T-helper 2 cell treated with Interferon-gamma antibody and Interleukin-4, amounts not matched to agents 5 μg/mL and 100 μg/mL, for 36 hours (primary cell): ENCODE results near the gene ARL9.
"Not testable (repeated sequence)": the region's sequence is repeated elsewhere in the genome, so short reads cannot be mapped to it uniquely, and the experiment has no call there.

Experiments used
- DNase-seq: peaks from one replicate; pipeline ENCODE4 v3.0.0; 2021; ENCODE audit warnings: low spot score
- H3K27ac Mint-ChIP-seq: one replicate; pipeline ENCODE4 v1.8.0; 2021; ENCODE audit warnings: mild to moderate bottlenecking, mixed read lengths
- H3K27me3 Mint-ChIP-seq: one replicate; pipeline ENCODE4 v1.8.0; 2021; ENCODE audit warnings: low read depth, mixed read lengths
- H3K36me3 Mint-ChIP-seq: one replicate; pipeline ENCODE4 v1.8.0; 2021; ENCODE audit warnings: low read depth, mixed read lengths
- H3K4me1 Mint-ChIP-seq: one replicate; pipeline ENCODE4 v1.8.0; 2021; ENCODE audit warnings: low read depth, mixed read lengths
- H3K4me3 Mint-ChIP-seq: one replicate; pipeline ENCODE4 v1.8.0; 2022; ENCODE audit warnings: mild to moderate bottlenecking, moderate library complexity, mixed read lengths
- H3K9me3 Mint-ChIP-seq: one replicate; pipeline ENCODE4 v1.8.0; 2021; ENCODE audit warnings: mixed read lengths

The ARL9 gene, protein sequence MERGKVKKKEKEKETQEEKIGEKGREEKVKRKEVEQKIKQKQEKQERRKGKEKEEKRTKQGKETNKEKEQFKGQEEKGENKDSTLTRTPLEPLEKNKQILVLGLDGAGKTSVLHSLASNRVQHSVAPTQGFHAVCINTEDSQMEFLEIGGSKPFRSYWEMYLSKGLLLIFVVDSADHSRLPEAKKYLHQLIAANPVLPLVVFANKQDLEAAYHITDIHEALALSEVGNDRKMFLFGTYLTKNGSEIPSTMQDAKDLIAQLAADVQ

DNA sequence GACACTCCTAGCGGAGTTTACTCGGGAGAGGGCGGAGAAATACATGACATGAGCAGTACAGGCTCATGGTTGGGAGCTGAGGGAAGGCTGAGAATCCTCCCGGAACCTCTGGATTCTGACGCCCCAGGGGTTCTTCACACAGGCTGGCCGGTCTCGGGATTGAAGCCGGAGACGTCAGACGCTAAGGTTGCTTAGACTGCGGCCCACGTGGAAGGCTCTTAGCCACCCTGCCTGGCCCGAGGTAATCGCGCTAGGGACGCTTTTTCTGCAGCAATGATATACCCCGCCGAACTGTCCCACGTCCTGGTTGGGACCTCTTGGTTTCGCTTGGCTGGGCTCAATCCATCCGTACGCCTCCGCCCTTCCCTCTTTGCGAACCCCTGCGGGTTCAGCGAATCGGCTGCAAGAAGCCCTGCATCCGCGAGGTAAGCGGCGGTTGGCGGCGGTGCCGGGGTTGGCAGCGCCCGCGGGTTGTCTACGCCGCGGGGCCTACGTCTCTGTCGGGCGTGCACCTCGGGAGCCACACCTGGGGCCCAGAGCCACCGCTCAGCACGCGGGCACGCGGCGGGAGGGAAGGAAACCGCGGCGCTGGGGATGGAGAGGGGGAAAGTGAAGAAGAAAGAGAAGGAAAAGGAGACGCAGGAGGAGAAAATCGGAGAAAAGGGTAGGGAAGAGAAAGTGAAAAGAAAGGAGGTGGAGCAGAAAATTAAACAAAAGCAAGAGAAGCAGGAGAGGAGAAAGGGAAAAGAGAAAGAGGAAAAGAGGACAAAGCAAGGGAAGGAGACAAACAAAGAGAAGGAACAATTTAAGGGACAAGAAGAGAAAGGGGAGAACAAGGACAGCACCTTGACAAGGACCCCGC lies at the start of gene ARL9:
Gene ARL9 (plus strand): TSS at position 523 of the 862 bp plus-strand sequence. CDS start 72 bp downstream, at position 595.
- H3K36me3 Mint-ChIP-seq, result peaks cover 19% of the 10 kb centered on the region
- peak within 1 kb of the TSS; percentile 82 for H3K4me3 Mint-ChIP-seq
- H3K9me3 Mint-ChIP-seq, result no peaks in the 10 kb centered on the region
- peaks cover 19% of the 10 kb centered on the region for H3K4me1 Mint-ChIP-seq
- H3K27ac Mint-ChIP-seq, result peak within 1 kb of the TSS; percentile 24
- H3K27me3 Mint-ChIP-seq, result peaks cover 12% of the 10 kb centered on the region
- DNase-seq, result peak; percentile 33

GRCh38 chr4:56460085-56460484 lies 45.5 kb upstream of the ARL9 start:
- Mint-ChIP-seq H3K27ac (no peak overlapping the region), H3K36me3 (peaks cover 56% of the 10 kb centered on the region), H3K4me1 (peaks cover 13% of the 10 kb centered on the region)

DNA sequence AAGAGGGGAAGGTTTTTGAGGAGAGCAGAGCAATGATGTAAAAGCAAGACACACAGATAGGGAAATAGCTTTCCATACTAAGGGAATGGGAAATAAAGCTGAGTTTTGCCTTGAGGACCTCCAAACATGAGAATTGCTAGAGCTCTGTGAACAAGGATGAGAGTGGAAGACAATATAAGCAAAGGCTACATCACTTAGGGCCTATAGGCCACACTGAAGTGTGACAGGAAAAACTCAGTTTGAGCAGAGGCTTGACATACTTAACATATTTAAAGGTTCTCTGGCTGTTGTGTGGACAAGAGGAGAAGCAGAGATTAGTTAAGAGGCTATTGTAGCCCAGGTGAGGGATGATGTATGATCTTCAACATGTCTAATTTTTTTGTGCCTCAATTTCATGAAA lies 43.4 kb upstream of the ARL9 start:
- DNase-seq, result no peak
- Mint-ChIP-seq H3K4me3 (no peak overlapping the region), H3K27me3 (no peaks in the 10 kb centered on the region), H3K27ac (no peak overlapping the region), H3K4me1 (peaks cover 28% of the 10 kb centered on the region), H3K36me3 (peaks cover 47% of the 10 kb centered on the region), H3K9me3 (no peaks in the 10 kb centered on the region)

More at GRCh38 chr4:56460085-56460484, 45.5 kb upstream of the ARL9 start:
- no peak for DNase-seq
- H3K27me3 Mint-ChIP-seq, result no peaks in the 10 kb centered on the region
- H3K4me3 Mint-ChIP-seq, result no peak overlapping the region
- no peaks in the 10 kb centered on the region for H3K9me3 Mint-ChIP-seq

GRCh38 chr4:56463711-56464110 lies 41.9 kb upstream of the ARL9 start:
- no peaks in the 10 kb centered on the region for H3K27me3 Mint-ChIP-seq
- peaks cover 54% of the 10 kb centered on the region for H3K36me3 Mint-ChIP-seq
- DNase-seq, result no peak
- H3K4me3 Mint-ChIP-seq, result no peak overlapping the region
- H3K4me1 Mint-ChIP-seq, result peaks cover 36% of the 10 kb centered on the region
- H3K27ac Mint-ChIP-seq, result no peak overlapping the region
- H3K9me3 Mint-ChIP-seq, result no peaks in the 10 kb centered on the region

GRCh38 chr4:56464581-56464980 lies 41.0 kb upstream of the ARL9 start:
- DNase-seq, result no peak
- H3K9me3 Mint-ChIP-seq, result no peaks in the 10 kb centered on the region
- H3K27ac Mint-ChIP-seq, result no peak overlapping the region
- H3K36me3 Mint-ChIP-seq, result peaks cover 53% of the 10 kb centered on the region
- no peaks in the 10 kb centered on the region for H3K27me3 Mint-ChIP-seq
- no peak overlapping the region for H3K4me3 Mint-ChIP-seq
- peaks cover 43% of the 10 kb centered on the region for H3K4me1 Mint-ChIP-seq

DNA sequence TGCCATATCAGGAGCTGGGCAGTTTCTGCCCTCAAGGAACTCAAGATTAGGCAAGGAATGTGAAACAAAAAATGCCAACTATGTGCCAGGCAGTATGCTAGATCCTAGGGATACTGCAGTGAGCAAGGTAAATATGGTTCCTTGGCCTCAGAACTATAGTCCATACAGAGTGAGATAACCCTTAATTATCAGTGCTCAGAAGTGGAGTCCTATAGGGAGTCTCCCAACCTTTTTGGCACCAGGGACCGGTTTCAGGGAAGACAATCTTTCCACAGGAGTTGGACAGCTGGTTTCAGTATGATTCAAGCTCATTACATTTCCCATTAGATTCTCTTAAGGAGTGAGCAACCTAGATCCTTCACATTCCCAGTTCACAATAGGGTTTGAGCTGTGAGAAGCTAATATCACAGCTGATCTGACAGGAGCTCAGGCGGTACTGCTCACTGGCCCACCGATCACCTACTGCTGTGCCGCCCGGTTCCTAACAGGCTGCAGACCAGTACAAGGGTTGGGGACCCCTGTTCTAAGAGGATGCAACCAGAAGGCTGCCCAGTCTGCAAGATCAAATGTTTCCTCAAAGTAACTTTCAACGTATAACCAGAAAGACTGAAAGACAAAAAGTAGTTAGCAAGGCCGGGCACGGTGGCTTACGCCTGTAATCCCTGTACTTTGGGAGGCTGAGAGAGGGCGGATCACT lies 39.8 kb upstream of the ARL9 start:
- peak overlapping the region; percentile 100 for H3K4me3 Mint-ChIP-seq
- H3K4me1 Mint-ChIP-seq, result peaks cover 48% of the 10 kb centered on the region

DNA sequence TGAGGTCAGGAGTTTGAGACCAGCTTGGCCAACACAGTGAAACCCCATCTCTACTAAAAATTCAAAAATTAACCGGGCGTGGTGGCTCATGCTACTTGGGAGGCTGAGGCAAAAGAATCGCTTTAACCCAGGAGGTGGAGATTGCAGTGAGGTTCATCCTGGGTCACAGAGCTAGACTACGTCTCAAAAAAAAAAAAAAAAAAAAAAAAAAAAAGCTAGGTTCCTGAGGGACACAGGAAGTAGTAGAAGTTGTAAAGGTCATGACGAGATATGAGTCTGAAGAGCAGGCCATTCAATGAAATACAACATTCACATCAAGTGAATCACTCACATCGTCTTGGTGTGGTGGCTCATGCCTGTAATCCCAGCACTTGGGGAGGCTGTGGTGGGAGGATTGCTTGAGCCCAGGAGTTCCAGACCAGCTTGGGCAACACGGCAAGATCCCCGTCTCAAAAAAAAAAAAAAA lies 39.3 kb upstream of the ARL9 start:
- H3K9me3 Mint-ChIP-seq, H3K27me3 Mint-ChIP-seq: not testable (repeated sequence)
- Mint-ChIP-seq H3K4me1 (peaks cover 48% of the 10 kb centered on the region), H3K4me3 (peak overlapping the region; percentile 100), H3K27ac (peak overlapping the region; percentile 98), H3K36me3 (peaks cover 51% of the 10 kb centered on the region)
- DNase-seq, result peak; percentile 32

More for the DNA sequence above, 39.8 kb upstream of the ARL9 start:
- no peak for DNase-seq
- H3K36me3 Mint-ChIP-seq, result peaks cover 50% of the 10 kb centered on the region
- peak overlapping the region; percentile 98 for H3K27ac Mint-ChIP-seq
- H3K27me3 Mint-ChIP-seq, result no peaks in the 10 kb centered on the region
- no peaks in the 10 kb centered on the region for H3K9me3 Mint-ChIP-seq

DNA sequence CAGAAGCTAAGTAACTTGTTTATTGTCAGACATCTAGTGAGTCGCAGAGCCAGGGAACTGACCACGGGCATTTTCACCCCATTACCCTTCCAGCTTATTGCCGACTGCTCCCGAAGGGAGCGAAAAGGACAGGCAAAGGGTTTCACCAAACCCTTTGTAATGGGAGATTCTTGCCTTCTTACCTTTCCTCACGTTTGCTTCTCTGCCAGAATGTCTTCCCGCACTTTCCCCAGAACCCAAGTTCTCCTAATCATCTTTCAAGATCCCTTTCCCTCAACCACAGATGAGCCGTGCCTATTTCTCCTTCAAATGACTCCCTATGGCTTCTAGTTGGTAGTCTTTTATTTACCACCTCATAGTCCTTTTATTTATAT lies 38.7 kb upstream of the ARL9 start:
- DNase-seq, result no peak
- Mint-ChIP-seq H3K4me1 (peaks cover 50% of the 10 kb centered on the region), H3K27ac (peak overlapping the region; percentile 98), H3K27me3 (no peaks in the 10 kb centered on the region), H3K36me3 (peaks cover 54% of the 10 kb centered on the region), H3K9me3 (no peaks in the 10 kb centered on the region), H3K4me3 (peak overlapping the region; percentile 100)

DNA sequence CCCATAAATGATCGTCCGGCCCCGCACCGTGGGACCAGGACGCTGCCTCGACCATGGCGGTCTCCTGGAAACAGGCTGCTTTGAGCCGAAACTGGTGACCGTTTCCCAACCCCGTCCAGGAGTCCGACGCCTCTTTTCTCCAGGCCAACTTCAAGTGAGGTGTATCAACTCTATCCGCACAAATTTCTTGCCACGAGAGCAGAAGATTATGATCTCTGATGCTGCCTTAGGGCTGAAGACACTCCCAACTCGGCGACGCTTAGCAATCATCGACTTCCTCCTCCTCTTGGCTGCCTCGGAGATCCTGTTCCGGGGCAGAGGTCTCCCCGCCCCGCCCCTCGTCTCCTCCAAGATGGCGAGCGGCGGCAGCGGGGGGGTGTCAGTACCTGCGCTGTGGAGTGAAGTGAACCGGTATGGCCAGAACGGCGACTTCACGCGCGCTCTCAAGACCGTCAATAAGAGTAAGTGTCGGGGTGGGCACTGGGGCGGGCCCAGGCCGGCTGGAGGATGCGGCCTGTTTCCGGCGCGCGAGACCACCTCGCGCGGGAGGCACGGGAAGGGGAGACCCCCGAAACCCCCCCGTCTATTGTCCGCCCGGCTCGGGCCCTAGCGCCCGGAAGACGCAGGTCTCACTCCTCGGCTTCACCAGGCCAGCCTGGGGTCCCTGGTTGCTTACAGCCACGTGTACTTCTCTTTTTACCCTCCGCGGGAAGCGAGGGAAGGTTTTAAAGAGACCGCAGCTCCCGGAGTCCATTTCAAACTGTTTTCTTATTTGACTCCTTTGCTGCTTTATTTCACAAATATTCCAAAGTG lies 38.1 kb upstream of the ARL9 start, which contains the start of gene SRP72:
Gene SRP72 (plus strand): TSS at position 334 of the 813 bp plus-strand sequence. CDS start 19 bp downstream, at position 353.
- Mint-ChIP-seq H3K27ac (peak within 1 kb of the TSS; percentile 98), H3K9me3 (no peaks in the 10 kb centered on the region), H3K27me3 (no peaks in the 10 kb centered on the region), H3K36me3 (peaks cover 51% of the 10 kb centered on the region), H3K4me1 (peaks cover 45% of the 10 kb centered on the region), H3K4me3 (peak within 1 kb of the TSS; percentile 100)
- peak; percentile 88 for DNase-seq

DNA sequence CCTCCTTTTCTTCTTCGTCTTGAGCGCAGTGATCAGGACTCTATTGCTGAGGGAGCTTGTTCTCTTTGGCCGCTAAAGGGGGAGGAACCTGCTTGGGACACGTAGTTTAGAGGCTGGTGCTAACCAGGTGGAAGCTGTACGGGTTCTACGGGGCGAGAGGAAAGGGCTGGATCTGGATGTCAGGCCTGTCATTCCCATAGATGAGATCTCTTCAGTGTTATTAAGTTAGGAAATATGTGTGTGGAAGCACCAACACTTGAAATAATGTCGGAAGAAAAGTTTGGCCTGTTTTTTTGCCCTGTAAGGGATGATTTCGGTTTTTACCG lies 37.5 kb upstream of the ARL9 start:
- Mint-ChIP-seq H3K27ac (peak overlapping the region; percentile 98), H3K4me1 (peaks cover 45% of the 10 kb centered on the region), H3K27me3 (no peaks in the 10 kb centered on the region), H3K36me3 (peaks cover 54% of the 10 kb centered on the region), H3K4me3 (peak overlapping the region; percentile 100), H3K9me3 (no peaks in the 10 kb centered on the region)
- DNase-seq, result peak; percentile 36

DNA sequence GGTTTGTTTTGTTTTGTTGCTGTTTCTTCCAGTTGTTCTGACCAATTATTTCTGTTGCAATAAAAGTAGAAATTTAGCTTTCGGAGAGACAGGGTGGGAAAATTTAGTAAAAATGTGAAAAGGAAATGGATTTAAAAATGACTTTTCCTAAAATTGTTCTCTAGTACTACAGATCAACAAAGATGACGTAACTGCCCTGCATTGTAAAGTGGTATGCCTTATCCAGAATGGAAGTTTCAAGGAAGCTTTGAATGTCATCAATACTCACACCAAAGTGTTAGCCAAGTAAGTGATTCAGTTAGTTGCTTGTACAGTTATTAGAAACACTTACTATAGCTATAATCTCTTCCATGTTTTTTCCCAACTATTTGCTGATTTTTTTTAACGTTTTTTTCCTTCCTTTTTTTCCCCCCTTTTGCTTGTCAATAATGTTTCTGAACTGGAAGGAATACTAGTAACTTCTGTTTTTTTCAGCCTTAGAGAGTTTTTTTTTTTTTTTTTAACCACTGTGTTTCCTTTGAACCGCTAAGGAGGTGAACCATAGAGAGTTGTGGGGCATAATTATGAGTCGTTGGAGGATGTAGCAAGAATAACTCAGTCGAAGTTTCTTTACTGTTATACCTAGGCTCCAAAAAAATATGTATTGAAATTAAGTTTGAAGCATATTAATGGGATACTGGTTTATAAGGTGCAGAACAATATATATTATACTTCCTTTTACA lies 35.9 kb upstream of the ARL9 start:
- Mint-ChIP-seq H3K4me1 (peaks cover 41% of the 10 kb centered on the region), H3K27ac (peak overlapping the region; percentile 83), H3K27me3 (no peaks in the 10 kb centered on the region), H3K4me3 (peak overlapping the region; percentile 100), H3K36me3 (peaks cover 59% of the 10 kb centered on the region), H3K9me3 (no peaks in the 10 kb centered on the region)
- DNase-seq, result no peak

DNA sequence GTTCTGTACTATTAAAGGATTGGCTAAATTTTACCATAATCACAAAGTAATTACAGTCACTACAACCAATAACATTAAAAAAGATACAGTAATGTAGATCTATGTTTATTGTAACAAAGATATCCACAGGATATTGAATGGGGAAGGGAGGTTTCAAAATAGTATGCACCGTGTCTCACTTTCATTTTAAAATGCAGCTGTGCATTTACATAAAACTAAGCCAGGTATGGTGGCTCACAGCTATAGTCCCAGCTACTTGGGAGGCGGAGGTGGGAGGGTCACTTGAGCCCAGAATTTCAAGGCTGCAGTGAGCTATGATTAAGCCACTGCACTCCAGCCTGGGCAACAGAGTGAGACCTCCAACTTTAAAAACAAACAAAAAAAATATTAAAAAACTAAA lies 29.7 kb upstream of the ARL9 start:
- Mint-ChIP-seq H3K27me3 (no peaks in the 10 kb centered on the region), H3K4me3 (no peak overlapping the region), H3K9me3 (no peaks in the 10 kb centered on the region), H3K27ac (peak overlapping the region; percentile 15), H3K36me3 (peaks cover 65% of the 10 kb centered on the region), H3K4me1 (peaks cover 8% of the 10 kb centered on the region)
- no peak for DNase-seq
